Hepatocyte (in vitro differentiated cells): ENCODE results near the gene PRDM16. TPM values are rescaled to one million over a fixed set of nuclear protein-coding genes. Genes with fewer than 3 reads are reported as not detected.

ENCODE experiments used
- DNase-seq: peaks from one replicate; pipeline ENCODE4 v3.0.0-alpha.2; 2016; ENCODE audit warnings: low spot score
- H2AFZ ChIP-seq: fragments of 200-600 bp; sonication (generic); 2 replicates; pipeline ENCODE4 v1.6.0; 2016; ENCODE audit warnings: antibody characterized with exemption, mild to moderate bottlenecking
- H3K27ac ChIP-seq: fragments of 200-600 bp; sonication (generic); 2 replicates; pipeline ENCODE4 v1.5.1; 2016; ENCODE audit warnings: mild to moderate bottlenecking
- H3K27me3 ChIP-seq: fragments of 200-600 bp; sonication (generic); 2 replicates; pipeline ENCODE4 v1.6.1; 2016
- H3K36me3 ChIP-seq: fragments of 200-600 bp; sonication (generic); replicated peaks from 2 replicates; pipeline ENCODE4 v1.5.1; 2016; ENCODE audit warnings: low read depth; ENCODE audit not compliant: insufficient read depth
- H3K4me1 ChIP-seq: fragments of 200-600 bp; sonication (generic); 2 replicates; pipeline ENCODE4 v1.5.1; 2016; ENCODE audit warnings: mild to moderate bottlenecking, moderate library complexity; ENCODE audit not compliant: insufficient read depth
- H3K4me2 ChIP-seq: fragments of 200-600 bp; sonication (generic); 2 replicates; pipeline ENCODE4 v1.6.0; 2016
- H3K4me3 ChIP-seq: fragments of 200-600 bp; sonication (generic); 2 replicates; pipeline ENCODE4 v1.5.1; 2016; ENCODE audit warnings: mild to moderate bottlenecking
- H3K79me2 ChIP-seq: fragments of 200-600 bp; sonication (generic); 2 replicates; pipeline ENCODE4 v1.6.0; 2017; ENCODE audit warnings: mild to moderate bottlenecking
- H3K9me2 ChIP-seq: fragments of 200-600 bp; sonication (generic); replicated peaks from 2 replicates; pipeline ENCODE4 v1.6.0; 2017; ENCODE audit warnings: mild to moderate bottlenecking; ENCODE audit not compliant: insufficient read depth
- H3K9me3 ChIP-seq: fragments of 200-600 bp; sonication (generic); 2 replicates; pipeline ENCODE4 v1.5.1; 2016; ENCODE audit warnings: low read depth, mild to moderate bottlenecking
- H4K20me1 ChIP-seq: fragments of 200-600 bp; sonication (generic); 2 replicates; pipeline ENCODE4 v1.6.0; 2016; ENCODE audit warnings: mild to moderate bottlenecking; ENCODE audit not compliant: insufficient read depth, poor library complexity, severe bottlenecking
- EZH2 ChIP-seq: fragments of 200-600 bp; sonication (generic); IDR thresholded peaks from 2 replicates; pipeline ENCODE4 v1.6.1; 2016; ENCODE audit warnings: antibody characterized with exemption, mild to moderate bottlenecking, borderline replicate concordance
- EZH2phosphoT487 ChIP-seq: fragments of 200-600 bp; sonication (generic); IDR thresholded peaks from one replicate; pipeline ENCODE4 v1.6.1; 2018; ENCODE audit warnings: antibody characterized with exemption, mild to moderate bottlenecking, low read depth, moderate library complexity; ENCODE audit not compliant: unreplicated experiment, severe bottlenecking
- WGBS: methylation state at CpG from one replicate; pipeline ENCODE4 v1.1.6; 2016; ENCODE audit warnings: low lambda C conversion rate; ENCODE audit errors: missing lambda C conversion rate; 5-methylcytosine and 5-hydroxymethylcytosine counted together
- polyA plus RNA-seq: library from polyadenylated mRNA; unstranded; fragments of >200 nt; fragmentation: Nextera tagmentation; extraction: Ambion mirVana; gene quantifications from 2 replicates; pipeline ENCODE4 v1.2.1, GENCODE V29; 2016
- total RNA-seq: library from RNA; depleted of rRNA; stranded (reverse); fragments of >200 nt; gene quantifications from 2 replicates; pipeline ENCODE4 v1.2.3, GENCODE V29; 2014
- TF ChIP-seq, protein P1 (sequence below): fragments of 200-600 bp; sonication (generic); IDR thresholded peaks from 2 replicates; pipeline ENCODE4 v1.5.1; 2016; ENCODE audit warnings: antibody characterized with exemption, mild to moderate bottlenecking; ENCODE audit not compliant: poor library complexity

The PRDM16 gene
- total and polyA plus RNA-seq, 2 experiments from 2014 or later, result 8.1 to 9.9 TPM

DNA sequence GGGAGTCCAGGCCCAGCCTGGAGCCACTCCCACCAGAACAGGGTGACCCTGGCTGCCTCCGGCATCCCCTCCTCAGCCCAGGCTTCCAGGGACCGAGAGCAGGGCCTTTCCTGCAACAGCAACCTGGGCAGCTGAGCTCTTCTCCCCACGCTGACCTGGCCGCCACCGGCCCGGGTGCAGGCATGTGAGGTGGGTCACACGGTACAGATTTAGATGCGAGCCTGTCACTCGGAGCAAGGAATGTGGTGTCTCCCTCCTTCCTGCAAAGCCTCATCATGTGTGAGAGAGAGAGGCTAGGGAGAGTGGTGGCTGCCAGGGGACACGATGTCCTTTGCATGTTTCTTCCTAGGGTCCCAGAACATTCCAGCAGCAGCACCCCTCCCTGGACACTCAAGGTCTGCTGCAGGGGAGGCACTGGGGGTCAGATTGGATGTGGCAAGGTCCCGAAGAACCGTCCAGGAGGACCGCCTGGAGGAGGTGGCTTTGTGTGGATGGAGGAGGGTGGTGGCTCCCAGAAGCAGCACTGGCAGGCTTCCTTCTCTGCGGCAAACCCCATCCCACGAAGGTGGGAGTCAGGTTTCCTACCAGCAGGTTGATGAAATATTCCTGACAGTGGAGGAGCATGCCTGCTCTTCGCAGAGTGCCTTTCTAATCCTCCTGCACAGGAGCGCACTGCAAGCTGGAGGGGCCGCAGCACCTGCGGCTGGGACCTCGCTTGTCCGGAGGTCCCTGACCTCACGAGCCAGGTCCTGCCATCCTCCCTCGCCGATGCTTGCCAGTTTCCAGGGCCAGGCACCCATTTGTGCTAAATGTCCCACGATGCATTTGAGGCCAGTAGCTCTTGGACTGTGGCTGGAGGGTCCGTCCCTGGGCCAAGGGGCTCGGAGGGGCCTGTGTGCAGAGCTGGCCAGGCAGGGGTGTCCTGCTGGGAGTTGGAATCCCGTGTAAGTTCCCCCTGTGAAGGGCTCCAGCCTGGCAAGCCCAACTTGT, 68.4 kb downstream of the PRDM16 start:
- H3K36me3 ChIP-seq, result no peaks in the 10 kb centered on the region
- no peaks in the 10 kb centered on the region for H3K9me2 ChIP-seq
- no peak overlapping the region for H3K27ac ChIP-seq
- DNase-seq, result no peak
- whole genome bisulfite sequencing, result 87% methylated on average over 28 of the region's 28 CpGs
- H4K20me1 ChIP-seq, result no peaks in the 10 kb centered on the region
- peaks cover 43% of the 10 kb centered on the region for H3K4me1 ChIP-seq
- no peak overlapping the region for H2AFZ ChIP-seq
- H3K9me3 ChIP-seq, result no peaks in the 10 kb centered on the region
- H3K4me3 ChIP-seq, result no peak overlapping the region
- H3K27me3 ChIP-seq, result no peaks in the 10 kb centered on the region
- no peaks in the 10 kb centered on the region for H3K79me2 ChIP-seq
- TF ChIP-seq, protein P1, sequence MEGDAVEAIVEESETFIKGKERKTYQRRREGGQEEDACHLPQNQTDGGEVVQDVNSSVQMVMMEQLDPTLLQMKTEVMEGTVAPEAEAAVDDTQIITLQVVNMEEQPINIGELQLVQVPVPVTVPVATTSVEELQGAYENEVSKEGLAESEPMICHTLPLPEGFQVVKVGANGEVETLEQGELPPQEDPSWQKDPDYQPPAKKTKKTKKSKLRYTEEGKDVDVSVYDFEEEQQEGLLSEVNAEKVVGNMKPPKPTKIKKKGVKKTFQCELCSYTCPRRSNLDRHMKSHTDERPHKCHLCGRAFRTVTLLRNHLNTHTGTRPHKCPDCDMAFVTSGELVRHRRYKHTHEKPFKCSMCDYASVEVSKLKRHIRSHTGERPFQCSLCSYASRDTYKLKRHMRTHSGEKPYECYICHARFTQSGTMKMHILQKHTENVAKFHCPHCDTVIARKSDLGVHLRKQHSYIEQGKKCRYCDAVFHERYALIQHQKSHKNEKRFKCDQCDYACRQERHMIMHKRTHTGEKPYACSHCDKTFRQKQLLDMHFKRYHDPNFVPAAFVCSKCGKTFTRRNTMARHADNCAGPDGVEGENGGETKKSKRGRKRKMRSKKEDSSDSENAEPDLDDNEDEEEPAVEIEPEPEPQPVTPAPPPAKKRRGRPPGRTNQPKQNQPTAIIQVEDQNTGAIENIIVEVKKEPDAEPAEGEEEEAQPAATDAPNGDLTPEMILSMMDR, result no peak
- TF ChIP-seq EZH2phosphoT487 (no peak), EZH2 (no peak)
- H3K4me2 ChIP-seq, result no peak overlapping the region

DNA sequence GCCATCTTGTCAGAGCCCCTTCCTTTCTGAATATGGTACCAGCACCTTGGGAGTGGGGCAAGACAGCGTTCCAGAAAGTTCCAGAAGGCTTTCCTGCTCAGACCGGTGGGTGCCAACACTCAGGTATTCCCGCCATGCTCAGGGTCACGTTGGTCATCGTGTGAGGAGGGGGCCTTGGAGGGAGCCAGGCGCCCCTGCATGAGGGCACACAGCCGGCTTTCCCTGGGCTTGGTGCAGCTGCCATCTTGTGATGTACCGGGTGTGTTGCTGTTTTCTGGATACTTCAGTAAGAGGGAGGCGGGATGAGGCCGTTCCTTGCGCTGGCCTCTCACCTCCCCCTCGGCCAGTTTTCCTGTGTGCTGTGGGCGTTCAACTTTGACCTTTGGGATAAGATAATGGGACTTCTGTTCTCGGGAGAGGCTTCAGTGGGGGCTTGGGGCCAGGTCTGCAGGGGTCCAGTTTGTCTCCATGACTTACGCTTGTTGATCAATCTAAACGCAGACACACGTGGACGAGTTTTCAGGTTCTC, 69.7 kb downstream of the PRDM16 start:
- H3K36me3 ChIP-seq, result no peaks in the 10 kb centered on the region
- H3K9me2 ChIP-seq, result no peaks in the 10 kb centered on the region
- no peaks in the 10 kb centered on the region for H3K27me3 ChIP-seq
- H3K4me2 ChIP-seq, result no peak overlapping the region
- H3K79me2 ChIP-seq, result no peaks in the 10 kb centered on the region
- H3K4me3 ChIP-seq, result no peak overlapping the region
- no peak overlapping the region for H3K27ac ChIP-seq
- H4K20me1 ChIP-seq, result no peaks in the 10 kb centered on the region
- H3K9me3 ChIP-seq, result no peaks in the 10 kb centered on the region
- H3K4me1 ChIP-seq, result peaks cover 30% of the 10 kb centered on the region
- H2AFZ ChIP-seq, result no peak overlapping the region
- DNase-seq, result no peak
- 76% methylated on average over 18 of the region's 18 CpGs for WGBS
- TF ChIP-seq EZH2phosphoT487, result no peak
- TF ChIP-seq, protein P1, result no peak
- TF ChIP-seq EZH2, result no peak

DNA sequence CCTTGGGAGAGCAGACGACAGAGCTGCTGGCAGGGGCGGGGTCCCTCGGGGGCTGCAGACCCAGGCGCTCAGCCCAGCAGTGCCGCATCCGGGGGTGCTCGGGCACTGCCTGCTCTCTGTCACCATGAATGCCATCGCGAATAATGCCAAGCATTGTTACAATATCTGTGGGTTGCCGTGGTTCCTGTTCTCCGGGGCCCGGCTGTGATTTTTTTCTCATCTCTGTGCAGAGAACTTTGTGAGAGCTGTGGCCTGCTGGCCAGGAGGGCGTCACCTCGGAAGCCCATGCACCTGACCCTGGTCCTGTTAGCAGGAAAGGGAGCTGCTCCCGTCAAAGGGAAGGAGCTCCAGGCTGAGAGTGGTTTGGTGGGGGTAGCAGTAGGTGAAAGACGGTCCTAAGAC, 70.4 kb downstream of the PRDM16 start:
- DNase-seq, result no peak
- no peaks in the 10 kb centered on the region for H3K27me3 ChIP-seq
- no peaks in the 10 kb centered on the region for H3K9me2 ChIP-seq
- no peaks in the 10 kb centered on the region for H3K79me2 ChIP-seq
- H3K4me2 ChIP-seq, result peak overlapping the region; percentile 69
- WGBS, result 80% methylated on average over 16 of the region's 16 CpGs
- H2AFZ ChIP-seq, result no peak overlapping the region
- TF ChIP-seq, protein P1, result no peak
- TF ChIP-seq EZH2phosphoT487 (no peak), EZH2 (no peak)
- no peaks in the 10 kb centered on the region for H3K36me3 ChIP-seq
- no peaks in the 10 kb centered on the region for H3K9me3 ChIP-seq
- no peak overlapping the region for H3K27ac ChIP-seq
- no peak overlapping the region for H3K4me3 ChIP-seq
- peaks cover 22% of the 10 kb centered on the region for H3K4me1 ChIP-seq
- H4K20me1 ChIP-seq, result no peaks in the 10 kb centered on the region
